K562 (cell line): ENCODE results near the gene H2AZ2. TPM values are rescaled to one million over a fixed set of nuclear protein-coding genes. Genes with fewer than 3 reads are reported as not detected.

Source experiments
- BRCA1 ChIP-seq, 2 experiments: fragments of 450-650 bp in 1 of 2; sonication (generic) in 1 of 2; formaldehyde crosslinking in 1 of 2; IDR thresholded peaks; 2 replicates each; pipeline versions ENCODE4 v1.5.0 to v1.6.1; 2017 to 2020; ENCODE audit warnings: mild to moderate bottlenecking in 1 of 2, missing genetic modification reagents in 1 of 2
- CEBPG ChIP-seq, 3 experiments: fragments of 200-800 bp in 1 of 3; sonication (Bioruptor generic) in 1 of 3; sonication (generic) in 1 of 3; formaldehyde crosslinking in 1 of 3; IDR thresholded peaks in 2 of 3; conservative IDR thresholded peaks in 1 of 3; 2 replicates each; pipeline versions ENCODE4 v1.6.1 to v1.8.0; 2016 to 2022; ENCODE audit warnings: missing compliant biosample characterization in 2 of 3, missing genetic modification characterization in 2 of 3, mild to moderate bottlenecking in 1 of 3, missing genetic modification reagents in 1 of 3
- CREB1 ChIP-seq, 2 experiments: sonication (generic) in 1 of 2; formaldehyde crosslinking in 1 of 2; IDR thresholded peaks; 2 replicates each; pipeline versions ENCODE4 v1.6.1 to v1.8.0; 2012 to 2022; ENCODE audit warnings: inconsistent platforms in 1 of 2, mild to moderate bottlenecking in 1 of 2, missing genetic modification reagents in 1 of 2, moderate library complexity in 1 of 2
- E2F3 ChIP-seq: fragments of 250-450 bp; sonication (Bioruptor Pico); IDR thresholded peaks from 2 replicates; pipeline ENCODE4 v1.4.0; 2020; ENCODE audit warnings: mild to moderate bottlenecking
- GTF2A2 ChIP-seq: IDR thresholded peaks from 2 replicates; pipeline ENCODE4 v1.6.1; 2016; ENCODE audit warnings: mild to moderate bottlenecking, missing genetic modification characterization, missing compliant biosample characterization
- HDAC6 ChIP-seq: IDR thresholded peaks from 2 replicates; pipeline ENCODE4 v1.6.1; 2012; ENCODE audit warnings: low read depth, mild to moderate bottlenecking, control low read depth, inconsistent platforms, low read length, moderate library complexity
- ILF3 ChIP-seq: fragments of 450-650 bp; IDR thresholded peaks from 2 replicates; pipeline ENCODE4 v1.6.1; 2018; ENCODE audit warnings: antibody characterized with exemption, mild to moderate bottlenecking, moderate library complexity, borderline replicate concordance
- JUNB ChIP-seq: fragments of 450-650 bp; formaldehyde crosslinking; conservative IDR thresholded peaks from 2 replicates; pipeline ENCODE4 v1.4.0; 2020; ENCODE audit warnings: mild to moderate bottlenecking
- KDM4B ChIP-seq, 2 experiments: fragments of 450-650 bp in 1 of 2; sonication (generic) in 1 of 2; IDR thresholded peaks; 2 replicates each; pipeline ENCODE4 v1.6.1; 2016 to 2017; ENCODE audit warnings: borderline replicate concordance in 2 of 2, antibody characterized with exemption in 1 of 2, low read depth in 1 of 2, mild to moderate bottlenecking in 1 of 2
- KLF6 ChIP-seq: fragments of 250-450 bp; sonication (Bioruptor Pico); IDR thresholded peaks from 2 replicates; pipeline ENCODE4 v1.4.0; 2020; ENCODE audit warnings: mild to moderate bottlenecking, moderate library complexity, borderline replicate concordance
- MBD1 ChIP-seq: fragments of 250-450 bp; sonication (Bioruptor Pico); IDR thresholded peaks from 2 replicates; pipeline ENCODE4 v1.8.0; 2022; ENCODE audit warnings: inconsistent platforms
- MIER1 ChIP-seq: fragments of 450-650 bp; IDR thresholded peaks from 2 replicates; pipeline ENCODE4 v1.6.1; 2016; ENCODE audit warnings: antibody characterized with exemption, mild to moderate bottlenecking, low read depth
- NCOA4 ChIP-seq: fragments of 450-650 bp; IDR thresholded peaks from 2 replicates; pipeline ENCODE4 v1.6.1; 2018; ENCODE audit warnings: mild to moderate bottlenecking; ENCODE audit not compliant: partially characterized antibody
- SMC3 ChIP-seq: conservative IDR thresholded peaks from 2 replicates; pipeline ENCODE4 v1.6.1; 2011; ENCODE audit warnings: low read depth, low read length, improper control_type of control experiment; ENCODE audit not compliant: insufficient read depth
- SNIP1 ChIP-seq: fragments of 450-650 bp; IDR thresholded peaks from 2 replicates; pipeline ENCODE4 v1.7.1; 2017; ENCODE audit warnings: low read depth, mild to moderate bottlenecking
- TFAM ChIP-seq: fragments of 250-450 bp; sonication (Bioruptor Pico); conservative IDR thresholded peaks from 2 replicates; pipeline ENCODE4 v1.5.0; 2021; ENCODE audit warnings: mild to moderate bottlenecking, moderate library complexity
- THRAP3 ChIP-seq: fragments of 450-650 bp; IDR thresholded peaks from 2 replicates; pipeline ENCODE4 v1.6.1; 2016; ENCODE audit warnings: mild to moderate bottlenecking, inconsistent platforms, borderline replicate concordance
- TRIM28 ChIP-seq: fragments of 450-650 bp; IDR thresholded peaks from 2 replicates; pipeline ENCODE4 v1.6.1; 2017
- ZBTB26 ChIP-seq: fragments of 450-650 bp; formaldehyde crosslinking; IDR thresholded peaks from 2 replicates; pipeline ENCODE4 v1.4.0; 2022; ENCODE audit warnings: missing genetic modification characterization
- ZNF174 ChIP-seq: fragments of 250-450 bp; sonication (Bioruptor Pico); IDR thresholded peaks from 2 replicates; pipeline ENCODE4 v1.4.0; 2020; ENCODE audit warnings: mild to moderate bottlenecking
- ZNF280B ChIP-seq: fragments of 250-450 bp; sonication (Bioruptor Pico); IDR thresholded peaks from 2 replicates; pipeline ENCODE4 v1.5.1; 2021; ENCODE audit warnings: mild to moderate bottlenecking
- ZNF639 ChIP-seq, 2 experiments: fragments of 200-800 bp in 1 of 2; sonication (Bioruptor generic) in 1 of 2; sonication (generic) in 1 of 2; formaldehyde crosslinking in 1 of 2; IDR thresholded peaks in 1 of 2; conservative IDR thresholded peaks in 1 of 2; 2 replicates each; pipeline versions ENCODE4 v1.5.0 to v1.6.1; 2016 to 2020; ENCODE audit warnings: missing compliant biosample characterization in 1 of 2, missing genetic modification characterization in 1 of 2, missing genetic modification reagents in 1 of 2
- polyA plus RNA-seq, 8 experiments: library from polyadenylated mRNA; depleted of rRNA in 4 of 8; stranded (reverse) in 5 of 8; unstranded in 3 of 8; fragments of >200 nt; fragmentation: Nextera tagmentation in 2 of 8; fragmentation: Illumina TruSeq in 1 of 8; extraction: Ambion mirVana in 2 of 8; extraction: Trizol in 1 of 8; gene quantifications; 2 replicates each; pipeline versions ENCODE4 v1.2.1 to v1.2.3, GENCODE V29; 2011 to 2014; ENCODE audit warnings: inconsistent platforms in 1 of 8, missing spikeins in 1 of 8
- total RNA-seq, 7 experiments: library from RNA; depleted of rRNA in 6 of 7; stranded (reverse); fragments of >200 nt in 6 of 7; fragmentation: Illumina TruSeq in 2 of 7; extraction: Trizol in 2 of 7; gene quantifications; 2 replicates each; pipeline versions ENCODE4 v1.2.1 to v1.2.3, GENCODE V29; 2011 to 2021; ENCODE audit warnings: low replicate concordance in 1 of 7

Gene H2AZ2
- total and polyA plus RNA-seq, 9 of the 15 experiments (the other 6 are each of a cell fraction or from before 2014, with no cell fraction given), result 105 to 382 (median 286) TPM

GRCh38 chr7:44847509-44847919 lies 373 bp downstream of the H2AZ2 start (continued):
- TF ChIP-seq BRCA1 (IDR thresholded peaks at IDR 0.05) (no peak), BRCA1 (CRISPR knock-in tag; IDR thresholded peaks at IDR 0.05) (no peak), SMC3 (0 out of 2 replicates have a peak, but pooled peaks have one; percentile 61), THRAP3 (no peak), E2F3 (CRISPR knock-in tag) (no peak), MIER1 (0 out of 2 replicates have a peak, but pooled peaks have one; percentile 5), ZBTB26 (CRISPR knock-in tag) (no peak), CREB1 (IDR thresholded peaks at IDR 0.05) (peak; percentile 79), CREB1 (CRISPR knock-in tag; IDR thresholded peaks at IDR 0.05) (peak; percentile 13; the same call in 1 of the 2 replicates), MBD1 (no peak), SNIP1 (0 out of 2 replicates have a peak, but pooled peaks have one; percentile 43), CEBPG (CRISPR knock-in tag; IDR thresholded peaks at IDR 0.05) (peak; percentile 89), CEBPG (tag; conservative IDR thresholded peaks at IDR 0.05 in 1 of 2, IDR thresholded peaks at IDR 0.05 in 1 of 2) (peak; percentile 96 to 97), ZNF639 (CRISPR knock-in tag; conservative IDR thresholded peaks at IDR 0.05 in 1 of 2, IDR thresholded peaks at IDR 0.05 in 1 of 2) (no peak), ZNF280B (CRISPR knock-in tag) (no peak), ILF3 (peak; percentile 92; the same call in 1 of the 2 replicates), TRIM28 (peak; percentile 64; the same call in 1 of the 2 replicates), ZNF174 (CRISPR knock-in tag) (no peak), KDM4B (IDR thresholded peaks at IDR 0.05; ENCODE audit: borderline replicate concordance in 2 of 2, low read depth in 1 of 2) (0 out of 4 replicates have a peak, but pooled peaks of 1 of the 2 experiments have one; percentile 69), NCOA4 (no peak), GTF2A2 (no peak), TFAM (CRISPR knock-in tag) (no peak), JUNB (CRISPR knock-in tag) (no peak), KLF6 (CRISPR knock-in tag) (no peak), HDAC6 (no peak)
